ENCODE results near the gene STARD9.
"Not testable (repeated sequence)": the region's sequence is repeated elsewhere in the genome, so short reads cannot be mapped to it uniquely, and the experiment has no call there.

STARD9 gene

GRCh38 chr15:42737529-42738328 lies 162.3 kb downstream of the STARD9 start:
- intact Hi-C loops (cut with DNase I): loop anchor here (2.0 kb wide), 1 partner anchor 183 kb away; the partner anchor contains the start of gene TTBK2

DNA sequence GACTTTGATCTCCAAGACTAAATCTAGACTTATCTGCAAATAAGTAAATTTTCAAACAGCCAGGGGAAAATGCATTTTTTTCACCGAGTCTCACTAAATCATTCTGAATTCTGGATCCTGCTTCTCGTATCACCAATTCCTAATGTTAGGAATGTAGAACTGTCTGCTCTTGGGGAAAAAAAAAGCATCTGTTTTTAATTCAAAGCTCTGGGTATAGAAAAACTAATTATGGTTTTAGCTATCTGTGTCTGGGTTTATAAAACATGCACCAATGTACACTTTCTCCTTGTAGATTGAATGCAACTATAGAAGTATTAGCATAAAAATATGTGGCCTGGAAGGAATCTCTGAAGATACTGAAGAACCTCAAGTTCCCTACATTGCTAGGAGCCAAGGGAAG lies 166.3 kb downstream of the STARD9 start:
- DNase-seq: no peak
- intact Hi-C loops (cut with DNase I): no loop called here

More at GRCh38 chr15:42737529-42738328, 162.3 kb downstream of the STARD9 start:
- no peak for DNase-seq

DNA sequence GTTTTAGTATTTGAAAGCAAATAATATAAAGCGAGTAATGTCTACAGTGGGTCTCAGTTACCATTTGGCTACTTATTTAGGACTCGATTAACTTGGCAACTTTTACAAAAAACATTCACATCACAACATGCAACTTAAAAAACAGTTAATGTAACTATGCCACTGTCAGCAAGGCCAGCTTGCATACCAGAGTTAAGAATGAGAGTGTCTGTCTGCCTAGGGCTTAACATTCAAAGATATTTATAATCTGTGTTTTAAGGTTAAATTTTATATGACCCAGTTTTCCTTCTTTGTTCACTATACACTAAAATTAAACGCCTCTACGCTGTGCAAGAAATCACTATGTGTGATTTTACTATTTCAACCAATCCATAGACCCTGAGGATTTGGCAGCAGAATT lies 166.7 kb downstream of the STARD9 start:
- intact Hi-C loops (cut with DNase I): no loop called here
- DNase-seq: no peak

DNA sequence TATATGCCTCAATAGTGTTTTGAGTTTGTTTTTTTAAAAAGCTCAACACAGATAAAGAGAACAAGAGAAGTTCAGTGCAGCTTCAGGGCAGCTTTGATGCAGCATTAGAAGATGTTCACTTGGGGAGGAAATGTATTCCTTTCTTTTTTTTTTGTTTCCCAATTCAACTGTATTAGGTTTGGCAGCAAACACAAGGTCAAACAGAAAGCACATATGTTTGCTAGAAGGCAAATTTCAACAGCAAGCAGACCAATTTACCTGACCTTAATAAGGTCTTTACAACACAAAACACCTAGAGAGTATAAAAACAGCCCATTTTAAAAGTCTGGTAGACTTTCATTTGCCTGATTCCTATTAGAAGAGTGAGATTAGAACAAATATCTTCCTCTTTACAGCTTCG lies 168.8 kb downstream of the STARD9 start:
- no peak for DNase-seq
- intact Hi-C loops (cut with DNase I): no loop called here

- intact Hi-C loops (cut with DNase I): no loop called here
- DNase-seq: no peak
Observed at GRCh38 chr15:42749266-42749665, 173.9 kb downstream of the STARD9 start.

- DNase-seq: no peak
- intact Hi-C loops (cut with DNase I): no loop called here
Observed at GRCh38 chr15:42750306-42750705, 174.9 kb downstream of the STARD9 start.

GRCh38 chr15:42759093-42759492 lies 183.7 kb downstream of the STARD9 start:
- DNase-seq: no peak
- intact Hi-C loops (cut with DNase I): no loop called here

- intact Hi-C loops (cut with DNase I): no loop called here
- no peak for DNase-seq
Observed at GRCh38 chr15:42760759-42761158, 185.4 kb downstream of the STARD9 start.

- intact Hi-C loops (cut with DNase I); DNase-seq: not testable (repeated sequence)
Observed at GRCh38 chr15:42761813-42762212, 186.4 kb downstream of the STARD9 start.

DNA sequence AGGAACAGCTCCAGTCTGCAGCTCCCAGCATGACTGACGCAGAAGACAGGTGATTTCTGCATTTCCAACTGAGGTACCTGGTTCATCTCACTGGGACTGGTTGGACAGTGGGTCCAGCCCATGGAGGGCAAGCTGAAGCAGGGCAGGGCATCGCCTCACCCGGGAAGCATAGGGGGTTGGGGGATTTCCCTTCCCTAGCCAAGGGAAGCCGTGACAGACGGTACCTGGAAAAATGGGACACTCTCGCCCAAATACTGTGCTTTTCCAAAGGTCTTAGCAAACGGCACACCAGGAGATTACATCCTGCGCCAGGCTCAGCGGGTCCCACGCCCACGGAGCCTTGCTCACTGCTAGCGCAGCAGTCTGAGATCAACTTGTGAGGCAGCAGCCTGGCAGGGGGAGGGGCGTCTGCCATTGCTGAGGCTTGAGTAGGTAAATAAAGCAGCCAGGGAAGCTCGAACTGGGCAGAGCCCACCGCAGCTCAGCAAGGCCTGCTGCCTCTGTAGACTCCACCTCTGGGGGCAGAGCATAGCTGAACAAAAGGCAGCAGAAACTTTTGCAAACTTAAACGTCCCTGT lies 188.8 kb downstream of the STARD9 start:
- intact Hi-C loops (cut with DNase I): not testable (repeated sequence)
- peak in 8 of 10 donors; percentile 45 to 91 (median 60) for DNase-seq

DNA sequence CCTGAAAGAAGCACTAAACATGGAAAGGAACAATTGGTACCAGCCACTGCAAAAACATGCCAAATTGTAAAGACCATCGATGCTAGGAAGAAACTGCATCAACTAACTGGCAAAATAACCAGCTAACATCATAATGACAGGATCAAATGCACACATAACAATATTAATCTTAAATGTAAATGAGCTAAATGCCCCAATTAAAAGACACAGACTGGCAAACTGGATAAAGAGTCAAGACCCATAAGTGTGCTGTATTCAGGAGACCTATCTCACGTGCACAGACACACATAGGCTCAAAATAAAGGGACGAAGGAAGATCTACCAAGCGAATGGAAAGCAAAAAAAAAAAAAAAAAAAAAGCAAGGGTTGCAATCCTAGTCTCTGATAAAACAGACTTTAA lies 190.7 kb downstream of the STARD9 start:
- DNase-seq; intact Hi-C loops (cut with DNase I): not testable (repeated sequence)

Data from posterior cingulate gyrus (tissue), 11 donors.